Hepatocyte (in vitro differentiated cells): ENCODE results near the gene GTF3A. TPM values are rescaled to one million over a fixed set of nuclear protein-coding genes. Genes with fewer than 3 reads are reported as not detected.
A peak's percentile ranks its signal among the peaks of the same experiment; 100 is the strongest.

ENCODE experiments used
- DNase-seq: peaks from one replicate; pipeline ENCODE4 v3.0.0-alpha.2; 2016; ENCODE audit warnings: low spot score
- H2AFZ ChIP-seq: fragments of 200-600 bp; sonication (generic); 2 replicates; pipeline ENCODE4 v1.6.0; 2016; ENCODE audit warnings: antibody characterized with exemption, mild to moderate bottlenecking
- H3K27ac ChIP-seq: fragments of 200-600 bp; sonication (generic); 2 replicates; pipeline ENCODE4 v1.5.1; 2016; ENCODE audit warnings: mild to moderate bottlenecking
- H3K27me3 ChIP-seq: fragments of 200-600 bp; sonication (generic); 2 replicates; pipeline ENCODE4 v1.6.1; 2016
- H3K36me3 ChIP-seq: fragments of 200-600 bp; sonication (generic); replicated peaks from 2 replicates; pipeline ENCODE4 v1.5.1; 2016; ENCODE audit warnings: low read depth; ENCODE audit not compliant: insufficient read depth
- H3K4me1 ChIP-seq: fragments of 200-600 bp; sonication (generic); 2 replicates; pipeline ENCODE4 v1.5.1; 2016; ENCODE audit warnings: mild to moderate bottlenecking, moderate library complexity; ENCODE audit not compliant: insufficient read depth
- H3K4me2 ChIP-seq: fragments of 200-600 bp; sonication (generic); 2 replicates; pipeline ENCODE4 v1.6.0; 2016
- H3K4me3 ChIP-seq: fragments of 200-600 bp; sonication (generic); 2 replicates; pipeline ENCODE4 v1.5.1; 2016; ENCODE audit warnings: mild to moderate bottlenecking
- H3K79me2 ChIP-seq: fragments of 200-600 bp; sonication (generic); 2 replicates; pipeline ENCODE4 v1.6.0; 2017; ENCODE audit warnings: mild to moderate bottlenecking
- H3K9me2 ChIP-seq: fragments of 200-600 bp; sonication (generic); replicated peaks from 2 replicates; pipeline ENCODE4 v1.6.0; 2017; ENCODE audit warnings: mild to moderate bottlenecking; ENCODE audit not compliant: insufficient read depth
- H3K9me3 ChIP-seq: fragments of 200-600 bp; sonication (generic); 2 replicates; pipeline ENCODE4 v1.5.1; 2016; ENCODE audit warnings: low read depth, mild to moderate bottlenecking
- H4K20me1 ChIP-seq: fragments of 200-600 bp; sonication (generic); 2 replicates; pipeline ENCODE4 v1.6.0; 2016; ENCODE audit warnings: mild to moderate bottlenecking; ENCODE audit not compliant: insufficient read depth, poor library complexity, severe bottlenecking
- EZH2 ChIP-seq: fragments of 200-600 bp; sonication (generic); IDR thresholded peaks from 2 replicates; pipeline ENCODE4 v1.6.1; 2016; ENCODE audit warnings: antibody characterized with exemption, mild to moderate bottlenecking, borderline replicate concordance
- EZH2phosphoT487 ChIP-seq: fragments of 200-600 bp; sonication (generic); IDR thresholded peaks from one replicate; pipeline ENCODE4 v1.6.1; 2018; ENCODE audit warnings: antibody characterized with exemption, mild to moderate bottlenecking, low read depth, moderate library complexity; ENCODE audit not compliant: unreplicated experiment, severe bottlenecking
- WGBS: methylation state at CpG from one replicate; pipeline ENCODE4 v1.1.6; 2016; ENCODE audit warnings: low lambda C conversion rate; ENCODE audit errors: missing lambda C conversion rate; 5-methylcytosine and 5-hydroxymethylcytosine counted together
- polyA plus RNA-seq: library from polyadenylated mRNA; unstranded; fragments of >200 nt; fragmentation: Nextera tagmentation; extraction: Ambion mirVana; gene quantifications from 2 replicates; pipeline ENCODE4 v1.2.1, GENCODE V29; 2016
- total RNA-seq: library from RNA; depleted of rRNA; stranded (reverse); fragments of >200 nt; gene quantifications from 2 replicates; pipeline ENCODE4 v1.2.3, GENCODE V29; 2014
- TF ChIP-seq, protein P1 (sequence below): fragments of 200-600 bp; sonication (generic); IDR thresholded peaks from 2 replicates; pipeline ENCODE4 v1.5.1; 2016; ENCODE audit warnings: antibody characterized with exemption, mild to moderate bottlenecking; ENCODE audit not compliant: poor library complexity

Gene GTF3A
- total and polyA plus RNA-seq, 2 experiments from 2014 or later, result 77.1 to 121 TPM

GRCh38 chr13:27470075-27470820 lies 45.8 kb downstream of the GTF3A start:
- TF ChIP-seq EZH2phosphoT487 (no peak), EZH2 (no peak)
- TF ChIP-seq, protein P1, sequence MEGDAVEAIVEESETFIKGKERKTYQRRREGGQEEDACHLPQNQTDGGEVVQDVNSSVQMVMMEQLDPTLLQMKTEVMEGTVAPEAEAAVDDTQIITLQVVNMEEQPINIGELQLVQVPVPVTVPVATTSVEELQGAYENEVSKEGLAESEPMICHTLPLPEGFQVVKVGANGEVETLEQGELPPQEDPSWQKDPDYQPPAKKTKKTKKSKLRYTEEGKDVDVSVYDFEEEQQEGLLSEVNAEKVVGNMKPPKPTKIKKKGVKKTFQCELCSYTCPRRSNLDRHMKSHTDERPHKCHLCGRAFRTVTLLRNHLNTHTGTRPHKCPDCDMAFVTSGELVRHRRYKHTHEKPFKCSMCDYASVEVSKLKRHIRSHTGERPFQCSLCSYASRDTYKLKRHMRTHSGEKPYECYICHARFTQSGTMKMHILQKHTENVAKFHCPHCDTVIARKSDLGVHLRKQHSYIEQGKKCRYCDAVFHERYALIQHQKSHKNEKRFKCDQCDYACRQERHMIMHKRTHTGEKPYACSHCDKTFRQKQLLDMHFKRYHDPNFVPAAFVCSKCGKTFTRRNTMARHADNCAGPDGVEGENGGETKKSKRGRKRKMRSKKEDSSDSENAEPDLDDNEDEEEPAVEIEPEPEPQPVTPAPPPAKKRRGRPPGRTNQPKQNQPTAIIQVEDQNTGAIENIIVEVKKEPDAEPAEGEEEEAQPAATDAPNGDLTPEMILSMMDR, result no peak
- Histone ChIP-seq H3K36me3 (no peaks in the 10 kb centered on the region), H3K27me3 (no peaks in the 10 kb centered on the region), H2AFZ (no peak overlapping the region), H3K4me2 (no peak overlapping the region), H4K20me1 (no peaks in the 10 kb centered on the region), H3K79me2 (no peaks in the 10 kb centered on the region), H3K27ac (peak overlapping the region; percentile 45), H3K4me3 (no peak overlapping the region), H3K4me1 (no peaks in the 10 kb centered on the region), H3K9me2 (no peaks in the 10 kb centered on the region), H3K9me3 (no peaks in the 10 kb centered on the region)
- DNase-seq, result no peak
- 81% methylated on average over 5 of the region's 5 CpGs for WGBS

DNA sequence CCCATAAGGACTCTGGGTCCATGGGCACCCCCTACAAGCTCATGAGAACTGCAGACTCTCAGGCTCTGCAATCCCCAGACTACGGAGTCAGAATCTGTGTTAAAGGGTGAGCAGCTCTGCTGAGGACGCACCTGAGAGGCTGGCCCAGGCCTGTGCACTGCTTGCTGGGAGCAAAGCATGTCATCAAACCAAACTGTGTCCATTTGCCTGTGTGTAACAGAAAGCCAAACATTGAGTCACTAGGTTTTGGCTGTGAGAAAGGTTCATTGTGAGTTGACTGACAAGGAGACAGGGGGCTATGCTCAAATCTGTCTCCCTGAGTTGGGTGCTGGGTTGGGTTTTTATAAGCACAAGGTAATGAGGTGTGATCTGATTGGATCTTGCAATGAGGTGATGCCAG lies 48.0 kb downstream of the GTF3A start:
- DNase-seq, result no peak
- H2AFZ ChIP-seq, result no peak overlapping the region

DNA sequence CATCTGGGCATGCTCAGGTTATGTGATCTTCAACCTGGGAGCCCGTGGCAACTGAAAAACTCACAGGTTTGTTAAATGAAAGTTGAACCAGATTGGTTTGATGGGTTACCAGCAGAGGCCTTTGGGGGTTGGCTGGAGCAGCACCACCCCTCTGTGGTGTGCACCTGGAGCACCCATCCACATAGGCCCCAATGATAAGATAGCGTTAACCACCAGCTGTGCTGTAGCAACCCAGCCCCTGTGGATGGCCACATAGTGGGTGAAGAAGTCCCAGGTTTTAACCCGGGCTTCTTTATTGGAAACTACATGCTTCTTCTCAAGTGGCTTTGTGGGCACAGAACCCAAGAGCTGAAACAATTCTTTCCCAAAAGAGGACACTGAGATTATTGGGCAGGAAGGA lies 48.5 kb downstream of the GTF3A start:
- Histone ChIP-seq H3K4me1 (peaks cover 3% of the 10 kb centered on the region), H3K4me2 (no peak overlapping the region), H4K20me1 (no peaks in the 10 kb centered on the region), H3K9me2 (no peaks in the 10 kb centered on the region), H3K36me3 (no peaks in the 10 kb centered on the region), H3K79me2 (no peaks in the 10 kb centered on the region), H3K4me3 (no peak overlapping the region), H3K27ac (no peak overlapping the region), H2AFZ (no peak overlapping the region), H3K27me3 (no peaks in the 10 kb centered on the region), H3K9me3 (no peaks in the 10 kb centered on the region)
- WGBS, result 91% methylated on average over 3 of the region's 3 CpGs
- TF ChIP-seq EZH2phosphoT487, result no peak
- no peak for TF ChIP-seq EZH2
- TF ChIP-seq, protein P1, result no peak
- no peak for DNase-seq

More for the DNA sequence above, 48.0 kb downstream of the GTF3A start:
- no peaks in the 10 kb centered on the region for H3K36me3 ChIP-seq
- no peak overlapping the region for H3K4me3 ChIP-seq
- no peaks in the 10 kb centered on the region for H3K27me3 ChIP-seq
- H3K4me1 ChIP-seq, result no peaks in the 10 kb centered on the region
- H3K4me2 ChIP-seq, result no peak overlapping the region
- no peaks in the 10 kb centered on the region for H3K79me2 ChIP-seq
- no peak overlapping the region for H3K27ac ChIP-seq
- H3K9me3 ChIP-seq, result no peaks in the 10 kb centered on the region
- no peaks in the 10 kb centered on the region for H3K9me2 ChIP-seq
- 89% methylated on average over 2 of the region's 2 CpGs for WGBS
- no peaks in the 10 kb centered on the region for H4K20me1 ChIP-seq
- TF ChIP-seq EZH2phosphoT487, result no peak
- TF ChIP-seq, protein P1, result no peak
- no peak for TF ChIP-seq EZH2
